WERI-Rb-1 (cell line): Measurements from ENCODE around the gene BCO1.

ENCODE experiments used
- DNase-seq: peaks from one replicate; pipeline ENCODE4 v3.0.0-alpha.2; 2020
- H3K27ac ChIP-seq: fragments of 250-450 bp; sonication (Bioruptor Pico); 2 replicates; pipeline ENCODE4 v1.5.1; 2020; ENCODE audit warnings: mild to moderate bottlenecking, moderate library complexity
- H3K27me3 ChIP-seq: fragments of 250-450 bp; sonication (Bioruptor Pico); 2 replicates; pipeline ENCODE4 v1.5.1; 2021; ENCODE audit warnings: mild to moderate bottlenecking, low read depth, moderate library complexity; ENCODE audit not compliant: insufficient read depth, severe bottlenecking
- H3K36me3 ChIP-seq: fragments of 250-450 bp; sonication (Bioruptor Pico); 2 replicates; pipeline ENCODE4 v1.5.1; 2020; ENCODE audit warnings: mild to moderate bottlenecking, moderate library complexity
- H3K4me3 ChIP-seq: 2 replicates; pipeline ENCODE4 v1.5.1; 2011; ENCODE audit warnings: low read depth, mild to moderate bottlenecking, control low read depth, low read length
- H3K9me3 ChIP-seq: fragments of 250-450 bp; sonication (Bioruptor Pico); 2 replicates; pipeline ENCODE4 v1.5.1; 2021; ENCODE audit warnings: mild to moderate bottlenecking, moderate library complexity; ENCODE audit not compliant: severe bottlenecking
- CTCF ChIP-seq: IDR thresholded peaks from 2 replicates; pipeline ENCODE4 v1.5.1; 2011; ENCODE audit warnings: low read depth, mild to moderate bottlenecking, control low read depth, inconsistent platforms, low read length

The BCO1 gene

GRCh38 chr16:81291117-81291516 is 52.6 kb downstream of the BCO1 start:
- Histone ChIP-seq H3K9me3 (no peaks in the 10 kb centered on the region), H3K27ac (no peak overlapping the region), H3K27me3 (no peaks in the 10 kb centered on the region), H3K36me3 (no peaks in the 10 kb centered on the region), H3K4me3 (no peak overlapping the region)
- DNase-seq: no peak
- no peak for TF ChIP-seq CTCF

DNA sequence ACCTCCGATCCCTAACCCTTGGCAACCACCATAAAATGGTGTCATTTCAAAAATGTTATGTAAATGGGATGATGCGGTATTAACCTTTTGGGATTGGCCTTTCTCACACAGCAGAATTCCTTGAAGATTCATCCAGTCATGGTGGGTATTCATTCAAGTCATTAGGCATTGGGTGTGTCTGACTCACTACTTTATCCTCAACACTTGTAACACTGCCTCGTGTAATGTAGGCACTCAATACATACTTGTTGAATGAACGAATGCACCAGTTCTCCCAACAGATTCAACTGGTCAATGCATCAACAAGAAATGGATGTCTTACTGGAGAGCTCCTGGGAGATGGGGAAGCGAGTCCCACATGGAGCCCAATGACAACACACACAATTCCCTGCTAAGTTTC is 54.4 kb downstream of the BCO1 start:
- Histone ChIP-seq H3K27me3 (no peaks in the 10 kb centered on the region), H3K9me3 (no peaks in the 10 kb centered on the region), H3K27ac (no peak overlapping the region), H3K36me3 (no peaks in the 10 kb centered on the region), H3K4me3 (no peak overlapping the region)
- no peak for TF ChIP-seq CTCF
- DNase-seq: no peak

- no peak for TF ChIP-seq CTCF
- no peak overlapping the region for H3K27ac ChIP-seq
- H3K9me3 ChIP-seq: no peaks in the 10 kb centered on the region
- H3K4me3 ChIP-seq: no peak overlapping the region
- no peaks in the 10 kb centered on the region for H3K27me3 ChIP-seq
- H3K36me3 ChIP-seq: no peaks in the 10 kb centered on the region
- no peak for DNase-seq
Measured at GRCh38 chr16:81293909-81294802, 55.7 kb downstream of the BCO1 start.

- no peak for DNase-seq
- no peak for TF ChIP-seq CTCF
- no peaks in the 10 kb centered on the region for H3K27me3 ChIP-seq
- no peak overlapping the region for H3K4me3 ChIP-seq
- no peak overlapping the region for H3K27ac ChIP-seq
- no peaks in the 10 kb centered on the region for H3K9me3 ChIP-seq
- no peaks in the 10 kb centered on the region for H3K36me3 ChIP-seq
Measured at GRCh38 chr16:81296631-81297030, 58.1 kb downstream of the BCO1 start.

DNA sequence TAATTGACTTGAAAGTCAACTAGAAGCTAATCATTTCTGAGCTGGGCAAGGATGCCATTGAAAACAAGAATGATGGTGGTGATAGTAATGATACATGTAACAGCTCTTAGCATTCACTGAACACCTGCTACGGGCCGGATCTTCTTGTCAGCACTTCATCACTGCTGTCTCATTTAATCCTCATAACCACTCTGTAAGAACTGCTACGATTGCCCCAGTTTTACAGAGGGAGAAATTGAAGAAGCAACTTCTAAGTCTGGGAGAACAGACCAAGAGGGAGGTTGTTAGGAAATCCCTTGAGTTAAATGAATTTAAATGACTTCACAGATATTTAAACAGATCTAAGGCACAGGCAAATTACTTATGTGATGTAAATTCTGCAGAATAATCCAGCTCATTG is 69.3 kb downstream of the BCO1 start:
- H3K9me3 ChIP-seq: no peaks in the 10 kb centered on the region
- no peaks in the 10 kb centered on the region for H3K27me3 ChIP-seq
- no peak for DNase-seq

More for the DNA sequence above, 69.3 kb downstream of the BCO1 start:
- no peak for TF ChIP-seq CTCF
- Histone ChIP-seq H3K36me3 (no peaks in the 10 kb centered on the region), H3K4me3 (no peak overlapping the region), H3K27ac (no peak overlapping the region)
